ENCODE results near the gene KIF19. TPM values are rescaled to one million over a fixed set of nuclear protein-coding genes. Genes with fewer than 3 reads are reported as not detected.

The KIF19 gene
- total and polyA plus RNA-seq, 2 of the 4 experiments (the other 2 are of a cell fraction), result not detected

DNA sequence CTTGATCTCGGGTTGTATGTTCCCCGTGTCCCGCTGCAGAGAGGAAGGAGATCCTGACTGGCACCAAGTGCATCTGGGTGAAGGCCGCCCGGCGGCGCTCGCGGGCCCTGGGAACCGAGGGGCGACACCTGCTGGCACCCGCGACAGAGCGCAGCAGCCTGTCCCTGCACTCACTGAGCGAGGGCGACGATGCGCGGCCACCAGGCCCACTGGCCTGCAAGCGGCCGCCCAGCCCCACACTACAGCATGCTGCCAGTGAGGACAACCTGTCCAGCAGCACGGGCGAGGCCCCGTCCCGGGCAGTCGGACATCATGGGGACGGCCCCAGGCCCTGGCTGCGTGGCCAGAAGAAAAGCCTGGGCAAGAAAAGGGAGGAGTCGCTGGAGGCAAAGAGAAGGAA lies 28.1 kb downstream of the KIF19 start:
- WGBS, 2 experiments (ENCODE audit: extremely low coverage in 2 of 2, insufficient read length in 1 of 2), result 2% methylated on average over 16 of the region's 29 CpGs; no CpG with 5 or more reads in 1 of the 2 experiments
- in situ Hi-C loops (cut with MboI; ENCODE audit: low sequenced_read_pairs), result no loop called here
- intact Hi-C loops (cut with micrococcal nuclease), result no loop called here

More for the DNA sequence above, 28.1 kb downstream of the KIF19 start:
- Histone ChIP-seq H4K5ac (ENCODE audit: low read depth, low read length) (no peak overlapping the region), H4K91ac (ENCODE audit: insufficient read depth, low read depth, low read length) (no peak overlapping the region), H3K9ac (ENCODE audit: low read depth, low read length) (no peak overlapping the region), H2BK5ac (ENCODE audit: low read depth, low read length, poor library complexity, severe bottlenecking) (no peak overlapping the region), H2BK20ac (ENCODE audit: low read depth, low read length) (no peak overlapping the region), H2BK15ac (ENCODE audit: low read depth, low read length) (no peak overlapping the region), H2BK120ac (ENCODE audit: low read depth, low read length) (no peak overlapping the region), H2AK9ac (replicated peaks; ENCODE audit: low read depth, low read length, poor library complexity) (no peak overlapping the region), H4K20me1 (ENCODE audit: insufficient read depth, low read length) (no peaks in the 10 kb centered on the region), H3K4me2 (ENCODE audit: low read depth, low read length) (no peak overlapping the region), H3K27me3 (ENCODE audit: control insufficient read depth, insufficient read depth, low read length) (peaks cover 16% of the 10 kb centered on the region; the same call in 1 of the 2 replicates), H3K4me3 (ENCODE audit: insufficient read depth, low read depth, low read length) (no peak overlapping the region), H3K9me1 (ENCODE audit: insufficient read depth, low read length) (no peaks in the 10 kb centered on the region), H2AFZ (replicated peaks; ENCODE audit: low read length, poor library complexity) (peak overlapping the region; percentile 43), H3K27ac (ENCODE audit: insufficient read depth, low read length) (no peak overlapping the region), H3K36me3 (ENCODE audit: control insufficient read depth, insufficient read depth, low read length) (no peaks in the 10 kb centered on the region), H3K18ac (ENCODE audit: low read depth, low read length) (no peak overlapping the region), H2AK5ac (ENCODE audit: low read depth, low read length) (no peak overlapping the region), H4K8ac (ENCODE audit: low read depth in 2 of 2, low read length in 2 of 2) (no peak overlapping the region), H3K9me3 (ENCODE audit: control insufficient read depth, insufficient read depth, low read length) (no peaks in the 10 kb centered on the region), H3K56ac (ENCODE audit: extremely low read depth, insufficient read depth, low read length) (no peak overlapping the region), H3K4ac (ENCODE audit: low read depth, low read length) (no peak overlapping the region), H3K23ac (ENCODE audit: low read depth, low read length) (no peak overlapping the region), H3K79me1 (ENCODE audit: low read depth in 1 of 2, low read length in 2 of 2) (no peaks in the 10 kb centered on the region), H3K4me1 (ENCODE audit: control insufficient read depth, insufficient read depth, low read length) (no peaks in the 10 kb centered on the region), H3K14ac (replicated peaks; ENCODE audit: low read depth, low read length) (no peak overlapping the region)
- ChIA-PET CTCF (no interaction called here), POLR2A (ENCODE audit: unreplicated experiment) (no interaction called here)
- ATAC-seq (ENCODE audit: low read depth) (no peak), DNase-seq (no peak)
- no TSS peak for BruUV-seq (replicated peaks)
- TF ChIP-seq, protein P1, sequence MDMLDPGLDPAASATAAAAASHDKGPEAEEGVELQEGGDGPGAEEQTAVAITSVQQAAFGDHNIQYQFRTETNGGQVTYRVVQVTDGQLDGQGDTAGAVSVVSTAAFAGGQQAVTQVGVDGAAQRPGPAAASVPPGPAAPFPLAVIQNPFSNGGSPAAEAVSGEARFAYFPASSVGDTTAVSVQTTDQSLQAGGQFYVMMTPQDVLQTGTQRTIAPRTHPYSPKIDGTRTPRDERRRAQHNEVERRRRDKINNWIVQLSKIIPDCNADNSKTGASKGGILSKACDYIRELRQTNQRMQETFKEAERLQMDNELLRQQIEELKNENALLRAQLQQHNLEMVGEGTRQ (IDR thresholded peaks at IDR 0.05; ENCODE audit: low read depth, low read length), result no peak
- TF ChIP-seq, protein P2, sequence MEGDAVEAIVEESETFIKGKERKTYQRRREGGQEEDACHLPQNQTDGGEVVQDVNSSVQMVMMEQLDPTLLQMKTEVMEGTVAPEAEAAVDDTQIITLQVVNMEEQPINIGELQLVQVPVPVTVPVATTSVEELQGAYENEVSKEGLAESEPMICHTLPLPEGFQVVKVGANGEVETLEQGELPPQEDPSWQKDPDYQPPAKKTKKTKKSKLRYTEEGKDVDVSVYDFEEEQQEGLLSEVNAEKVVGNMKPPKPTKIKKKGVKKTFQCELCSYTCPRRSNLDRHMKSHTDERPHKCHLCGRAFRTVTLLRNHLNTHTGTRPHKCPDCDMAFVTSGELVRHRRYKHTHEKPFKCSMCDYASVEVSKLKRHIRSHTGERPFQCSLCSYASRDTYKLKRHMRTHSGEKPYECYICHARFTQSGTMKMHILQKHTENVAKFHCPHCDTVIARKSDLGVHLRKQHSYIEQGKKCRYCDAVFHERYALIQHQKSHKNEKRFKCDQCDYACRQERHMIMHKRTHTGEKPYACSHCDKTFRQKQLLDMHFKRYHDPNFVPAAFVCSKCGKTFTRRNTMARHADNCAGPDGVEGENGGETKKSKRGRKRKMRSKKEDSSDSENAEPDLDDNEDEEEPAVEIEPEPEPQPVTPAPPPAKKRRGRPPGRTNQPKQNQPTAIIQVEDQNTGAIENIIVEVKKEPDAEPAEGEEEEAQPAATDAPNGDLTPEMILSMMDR (conservative IDR thresholded peaks at IDR 0.05; ENCODE audit: low read depth, low read length), result peak; percentile 12; the same call in 1 of the 2 replicates
- dilution Hi-C loops (cut with HindIII; ENCODE audit: low sequenced_read_pairs, unreplicated experiment), result no loop called here
